Measurements from ENCODE around the gene CCDC190. TPM values are rescaled to one million over a fixed set of nuclear protein-coding genes. Genes with fewer than 3 reads are reported as not detected.

Gene CCDC190
- total and polyA plus RNA-seq, 9 of the 15 experiments (the other 6 are each of a cell fraction or from before 2014, with no cell fraction given), result not detected

DNA sequence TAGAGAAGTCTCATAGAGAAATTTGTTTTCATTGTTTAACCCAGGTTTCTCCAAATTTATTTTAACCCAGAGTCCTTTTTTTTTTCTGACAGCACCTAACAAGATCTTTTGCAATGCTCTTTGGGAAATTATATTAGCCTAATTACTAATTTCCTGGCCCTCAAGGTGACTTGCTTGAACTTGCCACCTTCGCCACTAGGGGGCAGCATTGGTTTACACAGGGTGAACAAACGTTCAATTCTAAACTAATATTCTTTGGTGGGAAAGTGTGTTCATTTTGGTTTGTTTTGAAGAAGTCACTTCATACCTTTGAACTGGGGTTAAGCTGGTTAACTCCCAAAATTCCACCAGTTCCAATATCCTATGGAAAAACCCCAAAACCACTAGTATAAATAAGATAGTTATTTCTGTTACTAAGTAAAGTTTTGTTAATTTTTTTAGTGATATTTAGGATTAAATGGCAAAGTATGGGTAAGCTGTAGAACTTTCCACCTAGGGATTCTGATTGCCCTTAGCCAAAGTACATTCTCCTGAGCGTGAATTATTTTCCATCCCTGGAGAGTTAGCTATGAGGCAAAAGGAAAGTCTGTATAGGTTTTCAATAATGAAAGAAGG lies 13.0 kb downstream of the CCDC190 start (continued):
- TF ChIP-seq MAX (CRISPR knock-in tag; IDR thresholded peaks at IDR 0.05), result no peak
- no peak for TF ChIP-seq U2AF1 (optimal IDR thresholded peaks at IDR 0.05; ENCODE audit: low read depth, low read length)
- no peak for TF ChIP-seq ATF1 (CRISPR knock-in tag; IDR thresholded peaks at IDR 0.05)
- no peak for TF ChIP-seq ATF1 (tag; IDR thresholded peaks at IDR 0.05)
- no peak for TF ChIP-seq CC2D1A (IDR thresholded peaks at IDR 0.05)
- TF ChIP-seq CBX3 (IDR thresholded peaks at IDR 0.05; ENCODE audit: borderline replicate concordance in 1 of 2, low read length in 2 of 2), result no peak
- no peak for TF ChIP-seq RFX7 (CRISPR knock-in tag; IDR thresholded peaks at IDR 0.05)
- TF ChIP-seq HOMEZ (CRISPR knock-in tag; IDR thresholded peaks at IDR 0.05), result no peak
- no peak for TF ChIP-seq ZSCAN32 (CRISPR knock-in tag; IDR thresholded peaks at IDR 0.05)
- no peak for TF ChIP-seq ZNF12 (CRISPR knock-in tag; IDR thresholded peaks at IDR 0.05)
- no peak for TF ChIP-seq HMGN3 (IDR thresholded peaks at IDR 0.05; ENCODE audit: borderline replicate concordance, extremely low read depth, insufficient read length, low read depth, low read length)
- TF ChIP-seq ZNF232 (CRISPR knock-in tag; IDR thresholded peaks at IDR 0.05), result no peak
- TF ChIP-seq CTCFL (IDR thresholded peaks at IDR 0.05; ENCODE audit: borderline replicate concordance, insufficient read depth, low read depth, low read length, poor library complexity, severe bottlenecking), result peak; percentile 3
- TF ChIP-seq EGR1 (conservative IDR thresholded peaks at IDR 0.05), result no peak
- TF ChIP-seq DEAF1 (CRISPR knock-in tag; IDR thresholded peaks at IDR 0.05), result peak; percentile 36; the same call in 1 of the 2 replicates
- TF ChIP-seq ZNF347 (CRISPR knock-in tag; IDR thresholded peaks at IDR 0.05; ENCODE audit: low read depth), result no peak
- TF ChIP-seq MAFF (IDR thresholded peaks at IDR 0.05; ENCODE audit: low read length), result 0 out of 2 replicates have a peak, but pooled peaks have one; percentile 1
- TF ChIP-seq SMC3 (conservative IDR thresholded peaks at IDR 0.05; ENCODE audit: insufficient read depth, low read depth, low read length), result peak; percentile 76

Data from K562 (cell line).